Thyroid gland (tissue), 4 donors: ENCODE measurements around the gene RAPGEF6. TPM values are rescaled to one million over a fixed set of nuclear protein-coding genes. Genes with fewer than 3 reads are reported as not detected.

Experiments used
- DNase-seq, 2 donors: peaks; one replicate each; pipeline ENCODE4 v3.0.0-alpha.2; 2019
- H3K27ac ChIP-seq, 3 donors: fragments of 200-600 bp; sonication (generic); 1 replicate in 2 of 3; 2 replicates in 1 of 3; pipeline ENCODE4 v1.5.1; 2016 to 2019; ENCODE audit warnings: mild to moderate bottlenecking in 1 of 3, moderate library complexity in 1 of 3
- H3K27me3 ChIP-seq: fragments of 200-600 bp; sonication (generic); one replicate; pipeline ENCODE4 v1.5.1; 2019
- H3K36me3 ChIP-seq, 2 donors: fragments of 200-600 bp; sonication (generic); one replicate each; pipeline ENCODE4 v1.5.1; 2016 to 2019
- H3K4me1 ChIP-seq, 2 donors: fragments of 200-600 bp; sonication (generic); one replicate each; pipeline ENCODE4 v1.5.1; 2017 to 2019
- H3K4me3 ChIP-seq, 3 donors: fragments of 200-600 bp; sonication (generic); replicated peaks in 1 of 3; 1 replicate in 2 of 3; 2 replicates in 1 of 3; pipeline ENCODE4 v1.5.1; 2016; ENCODE audit warnings: mild to moderate bottlenecking in 1 of 3
- H3K9me3 ChIP-seq: fragments of 200-600 bp; sonication (generic); one replicate; pipeline ENCODE4 v1.5.1; 2017
- POLR2A ChIP-seq, 2 donors: fragments of 450-650 bp; IDR thresholded peaks; one replicate each; pipeline ENCODE4 v1.6.1; 2017; ENCODE audit warnings: antibody characterized with exemption in 2 of 2, mild to moderate bottlenecking in 2 of 2, moderate library complexity in 1 of 2
- WGBS, 2 donors: methylation state at CpG; one replicate each; pipeline ENCODE4 v1.1.5; 2017; 5-methylcytosine and 5-hydroxymethylcytosine counted together
- intact Hi-C: fragments of 100-400 bp; cut with DNase I; formaldehyde crosslinking; loops from one replicate; pipeline ENCODE4 v1.15.1; 2023
- total RNA-seq, 4 donors: library from RNA; depleted of rRNA; stranded (reverse); fragments of >200 nt; gene quantifications; one replicate each; pipeline ENCODE4 v1.2.3, GENCODE V29; 2016
- TF ChIP-seq, protein P1 (sequence below), 6 experiments: fragments of 200-600 bp in 3 of 6; fragments of 450-650 bp in 3 of 6; sonication (generic) in 3 of 6; IDR thresholded peaks; one replicate each; pipeline ENCODE4 v1.5.1; 2016 to 2019; ENCODE audit warnings: antibody characterized with exemption in 6 of 6, mild to moderate bottlenecking in 2 of 6, inconsistent platforms in 1 of 6, moderate library complexity in 1 of 6

The RAPGEF6 gene
- total RNA-seq, 4 donors from 2014 or later = 20.2 to 36.4 (median 25.2) TPM

DNA sequence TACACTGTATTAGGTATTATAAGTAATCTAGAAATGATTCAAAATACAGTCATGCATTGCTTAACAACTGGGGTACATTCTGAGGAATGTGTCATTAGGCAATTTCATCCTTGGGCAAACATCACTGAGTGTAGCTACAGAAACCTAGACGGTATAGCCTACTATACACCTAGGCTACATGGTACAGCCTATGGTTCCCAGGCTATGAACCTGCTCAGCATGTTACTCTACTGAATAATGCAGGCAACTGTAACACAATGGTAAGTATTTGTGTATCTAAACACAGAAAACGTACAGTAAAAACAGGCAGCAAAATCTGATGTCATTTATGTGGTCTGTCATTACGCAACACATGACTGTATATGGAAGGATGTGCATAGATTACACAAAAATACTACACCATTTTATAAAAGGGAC, 96.8 kb downstream of the RAPGEF6 start:
- intact Hi-C loops = no loop called here
- no peak overlapping the region for H3K27ac ChIP-seq
- TF ChIP-seq, protein P1, sequence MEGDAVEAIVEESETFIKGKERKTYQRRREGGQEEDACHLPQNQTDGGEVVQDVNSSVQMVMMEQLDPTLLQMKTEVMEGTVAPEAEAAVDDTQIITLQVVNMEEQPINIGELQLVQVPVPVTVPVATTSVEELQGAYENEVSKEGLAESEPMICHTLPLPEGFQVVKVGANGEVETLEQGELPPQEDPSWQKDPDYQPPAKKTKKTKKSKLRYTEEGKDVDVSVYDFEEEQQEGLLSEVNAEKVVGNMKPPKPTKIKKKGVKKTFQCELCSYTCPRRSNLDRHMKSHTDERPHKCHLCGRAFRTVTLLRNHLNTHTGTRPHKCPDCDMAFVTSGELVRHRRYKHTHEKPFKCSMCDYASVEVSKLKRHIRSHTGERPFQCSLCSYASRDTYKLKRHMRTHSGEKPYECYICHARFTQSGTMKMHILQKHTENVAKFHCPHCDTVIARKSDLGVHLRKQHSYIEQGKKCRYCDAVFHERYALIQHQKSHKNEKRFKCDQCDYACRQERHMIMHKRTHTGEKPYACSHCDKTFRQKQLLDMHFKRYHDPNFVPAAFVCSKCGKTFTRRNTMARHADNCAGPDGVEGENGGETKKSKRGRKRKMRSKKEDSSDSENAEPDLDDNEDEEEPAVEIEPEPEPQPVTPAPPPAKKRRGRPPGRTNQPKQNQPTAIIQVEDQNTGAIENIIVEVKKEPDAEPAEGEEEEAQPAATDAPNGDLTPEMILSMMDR (IDR thresholded peaks at IDR 0.05) = no peak
- no peak for TF ChIP-seq POLR2A (IDR thresholded peaks at IDR 0.05)
- WGBS, 2 donors = 88 to 89% methylated on average over 3 of the region's 3 CpGs
- H3K4me3 ChIP-seq = no peak overlapping the region
- DNase-seq = no peak
- H3K36me3 ChIP-seq = no peaks in the 10 kb centered on the region
- no peaks in the 10 kb centered on the region for H3K27me3 ChIP-seq
- no peaks in the 10 kb centered on the region for H3K9me3 ChIP-seq
- peaks cover 0 to 5% of the 10 kb centered on the region in 2 donors for H3K4me1 ChIP-seq

DNA sequence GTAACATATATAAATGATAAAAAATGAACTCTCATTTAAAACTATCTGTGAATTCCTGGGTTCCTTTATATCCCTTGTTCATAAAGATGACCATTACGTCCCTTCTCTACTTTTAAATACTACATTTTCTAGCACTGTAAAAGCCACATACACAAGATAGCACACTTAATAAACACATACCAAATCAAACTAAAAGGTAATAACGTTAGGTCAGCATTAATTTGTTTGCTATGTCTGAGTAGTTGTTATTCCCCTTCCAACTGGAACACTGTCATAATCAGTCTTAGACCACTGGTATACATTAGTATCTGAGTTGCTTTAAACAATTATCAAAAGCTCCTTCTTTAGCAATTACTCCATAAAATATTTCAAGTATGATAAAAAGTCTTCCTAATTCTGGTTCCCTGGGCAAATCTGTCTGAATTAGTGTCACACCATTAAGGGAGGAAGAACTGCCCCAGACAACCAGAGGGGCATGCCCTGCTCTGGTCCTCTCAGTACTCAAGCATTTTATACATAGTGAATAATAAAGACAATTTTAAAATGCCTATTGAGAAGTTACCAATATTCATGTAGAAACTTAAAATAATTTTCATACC, 98.1 kb downstream of the RAPGEF6 start:
- intact Hi-C loops = no loop called here
- no peak for DNase-seq

DNA sequence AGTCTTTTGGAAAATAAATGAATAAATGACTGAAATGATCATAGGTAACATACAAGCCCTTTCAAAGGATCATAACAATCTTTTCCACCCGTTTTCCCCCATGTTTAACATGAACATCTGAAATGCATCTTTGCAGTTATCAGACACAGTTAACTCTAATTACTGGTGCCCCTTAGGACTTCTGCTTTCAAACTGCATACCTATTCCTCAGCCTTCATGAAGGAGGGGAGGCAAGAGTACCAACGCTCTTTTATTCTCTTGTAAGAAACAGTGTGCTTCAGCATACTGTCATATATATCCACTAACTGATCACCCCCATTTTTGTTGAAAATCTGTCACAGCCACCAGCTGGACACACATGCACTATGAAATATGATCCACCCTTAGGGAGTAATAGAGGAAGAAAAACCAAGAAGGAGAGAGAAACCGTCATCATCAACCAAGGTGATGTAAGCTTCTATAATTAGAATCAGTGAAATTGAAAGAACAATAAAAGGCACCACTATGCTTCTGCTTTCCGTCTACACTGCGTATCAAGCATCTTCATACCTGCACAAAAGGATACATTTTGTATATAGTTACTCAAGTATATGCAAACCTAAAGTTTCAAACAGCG, 98.7 kb downstream of the RAPGEF6 start:
- intact Hi-C loops = no loop called here
- H3K36me3 ChIP-seq = no peaks in the 10 kb centered on the region
- no peaks in the 10 kb centered on the region for H3K27me3 ChIP-seq
- no peak for DNase-seq
- H3K27ac ChIP-seq = no peak overlapping the region
- 81 to 83% methylated on average over 6 of the region's 6 CpGs for WGBS, 2 donors
- no peaks in the 10 kb centered on the region for H3K9me3 ChIP-seq
- no peak overlapping the region for H3K4me3 ChIP-seq
- no peak for TF ChIP-seq POLR2A (IDR thresholded peaks at IDR 0.05)
- TF ChIP-seq, protein P1 (IDR thresholded peaks at IDR 0.05) = no peak
- peaks cover 0 to 16% of the 10 kb centered on the region in 2 donors for H3K4me1 ChIP-seq

More for the DNA sequence above, 98.1 kb downstream of the RAPGEF6 start:
- TF ChIP-seq, protein P1 (IDR thresholded peaks at IDR 0.05) = no peak
- no peak for TF ChIP-seq POLR2A (IDR thresholded peaks at IDR 0.05)
- H3K4me1 ChIP-seq = peaks cover 0 to 12% of the 10 kb centered on the region in 2 donors
- no peaks in the 10 kb centered on the region for H3K36me3 ChIP-seq
- H3K27me3 ChIP-seq = no peaks in the 10 kb centered on the region
- no peaks in the 10 kb centered on the region for H3K9me3 ChIP-seq
- WGBS, 2 donors = 89 to 92% methylated on average over 2 of the region's 2 CpGs
- no peak overlapping the region for H3K4me3 ChIP-seq
- no peak overlapping the region for H3K27ac ChIP-seq

DNA sequence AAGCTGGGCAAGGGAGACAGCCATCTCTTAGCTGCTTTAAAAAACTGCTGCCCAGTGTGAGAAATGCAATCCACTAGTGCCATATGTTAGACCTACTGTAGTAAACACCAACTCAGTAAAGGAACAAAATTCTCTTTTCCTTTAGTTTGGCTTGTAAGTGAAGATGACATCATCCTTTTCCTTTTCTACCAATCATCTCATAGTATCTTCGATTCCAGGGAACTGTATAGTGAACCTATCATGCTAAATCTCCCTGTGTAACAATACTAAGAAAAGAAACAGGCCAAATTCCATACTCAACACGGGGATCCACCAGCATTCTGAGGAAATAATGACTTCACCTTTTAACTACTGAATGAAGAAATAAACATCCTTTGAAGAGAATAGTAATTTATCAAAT, 100.1 kb downstream of the RAPGEF6 start:
- Histone ChIP-seq H3K27ac (no peak overlapping the region), H3K27me3 (no peaks in the 10 kb centered on the region), H3K4me1 (peaks cover 0 to 12% of the 10 kb centered on the region in 2 donors), H3K9me3 (no peaks in the 10 kb centered on the region), H3K4me3 (no peak overlapping the region), H3K36me3 (no peaks in the 10 kb centered on the region)
- no peak for DNase-seq
- WGBS, 2 donors = 69 to 78% methylated on average over 2 of the region's 2 CpGs
- intact Hi-C loops = no loop called here
- TF ChIP-seq, protein P1 (IDR thresholded peaks at IDR 0.05) = no peak
- TF ChIP-seq POLR2A (IDR thresholded peaks at IDR 0.05) = no peak

DNA sequence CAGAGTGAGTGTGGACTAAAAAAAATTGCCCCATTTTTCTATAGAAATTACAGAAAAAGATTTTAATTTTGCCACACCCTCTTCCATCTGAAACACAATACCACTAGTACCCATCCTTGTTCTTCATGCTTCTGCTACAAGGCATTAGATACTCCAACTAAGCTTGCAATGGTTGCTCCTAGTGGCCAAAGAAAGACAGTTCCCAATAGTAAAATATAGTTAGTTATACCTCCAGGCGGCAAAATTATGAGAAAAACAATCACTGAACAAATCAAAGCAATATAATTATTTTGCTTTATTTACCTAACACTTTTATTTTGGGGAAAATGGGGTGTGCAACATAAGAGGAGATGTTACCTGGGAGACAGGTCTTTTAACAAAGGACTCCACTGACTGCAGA, 101.2 kb downstream of the RAPGEF6 start:
- H3K4me3 ChIP-seq = no peak overlapping the region
- no peak overlapping the region for H3K27ac ChIP-seq
- no peaks in the 10 kb centered on the region for H3K27me3 ChIP-seq
- no peak for DNase-seq
- WGBS, 2 donors = 91 to 95% methylated on average over 1 of the region's 1 CpG
- intact Hi-C loops = no loop called here
- H3K4me1 ChIP-seq = peaks cover 0 to 12% of the 10 kb centered on the region in 2 donors
- no peaks in the 10 kb centered on the region for H3K9me3 ChIP-seq
- no peak for TF ChIP-seq POLR2A (IDR thresholded peaks at IDR 0.05)
- TF ChIP-seq, protein P1 (IDR thresholded peaks at IDR 0.05) = peak in 3 of 6 experiments; percentile 10 to 24 (median 24)
- H3K36me3 ChIP-seq = no peaks in the 10 kb centered on the region
